DOHH2 (cell line): ENCODE data around the gene UBAC2.

Source experiments
- H3F3A ChIP-seq: fragments of 200-600 bp; sonication (generic), shearing (Covaris generic); 2 replicates; pipeline ENCODE4 v1.6.0; 2016; ENCODE audit warnings: antibody characterized with exemption, mild to moderate bottlenecking; ENCODE audit not compliant: control insufficient read depth, insufficient read depth
- H3K27ac ChIP-seq: fragments of 200-600 bp; sonication (generic); 2 replicates; pipeline ENCODE4 v1.5.1; 2014; ENCODE audit warnings: low read depth, mild to moderate bottlenecking, low read length, moderate library complexity
- H3K27me3 ChIP-seq: fragments of 200-600 bp; sonication (generic); 2 replicates; pipeline ENCODE4 v1.6.1; 2014; ENCODE audit warnings: mild to moderate bottlenecking, low read length, mixed read lengths; ENCODE audit not compliant: control insufficient read depth
- H3K36me3 ChIP-seq: fragments of 200-600 bp; sonication (generic); 2 replicates; pipeline ENCODE4 v1.6.1; 2014; ENCODE audit warnings: mild to moderate bottlenecking, low read length, moderate library complexity, mixed read lengths; ENCODE audit not compliant: control insufficient read depth
- H3K4me1 ChIP-seq: fragments of 200-600 bp; sonication (generic); 2 replicates; pipeline ENCODE4 v1.6.1; 2014; ENCODE audit warnings: mild to moderate bottlenecking, low read length, mixed read lengths; ENCODE audit not compliant: control insufficient read depth
- H3K4me2 ChIP-seq: fragments of 200-600 bp; sonication (generic); 2 replicates; pipeline ENCODE4 v1.6.0; 2014; ENCODE audit warnings: mild to moderate bottlenecking, low read length, moderate library complexity
- H3K4me3 ChIP-seq: fragments of 200-600 bp; sonication (generic); 2 replicates; pipeline ENCODE4 v1.5.1; 2014; ENCODE audit warnings: mild to moderate bottlenecking, low read length, mixed read lengths
- H3K79me2 ChIP-seq: fragments of 200-600 bp; sonication (generic); 2 replicates; pipeline ENCODE4 v1.6.1; 2014; ENCODE audit warnings: mild to moderate bottlenecking, low read length, mixed read lengths; ENCODE audit not compliant: control insufficient read depth
- H3K9me2 ChIP-seq: fragments of 200-600 bp; sonication (generic); replicated peaks from 2 replicates; pipeline ENCODE4 v1.6.1; 2014; ENCODE audit warnings: mild to moderate bottlenecking, low read length, mixed read lengths; ENCODE audit not compliant: control insufficient read depth
- H3K9me3 ChIP-seq: fragments of 200-600 bp; sonication (generic); 2 replicates; pipeline ENCODE4 v1.6.1; 2014; ENCODE audit warnings: antibody characterized with exemption, low read length, mixed read lengths; ENCODE audit not compliant: control insufficient read depth, insufficient read depth
- H4K20me1 ChIP-seq: fragments of 200-600 bp; sonication (generic); 2 replicates; pipeline ENCODE4 v1.6.0; 2014; ENCODE audit warnings: low read depth, mild to moderate bottlenecking, antibody characterized with exemption, low read length, moderate library complexity; ENCODE audit not compliant: control insufficient read depth, insufficient read depth
- EZH2phosphoT487 ChIP-seq: fragments of 200-600 bp; sonication (generic); IDR thresholded peaks from 2 replicates; pipeline ENCODE4 v1.6.1; 2017; ENCODE audit warnings: borderline replicate concordance, mild to moderate bottlenecking, antibody characterized with exemption, low read length, moderate library complexity, mixed read lengths
- TF ChIP-seq, protein P1 (sequence below): fragments of 200-600 bp; sonication (generic); IDR thresholded peaks from one replicate; pipeline ENCODE4 v1.5.1; 2014; ENCODE audit warnings: antibody characterized with exemption, mild to moderate bottlenecking, low read depth, low read length; ENCODE audit not compliant: poor library complexity, severe bottlenecking

Gene UBAC2

DNA sequence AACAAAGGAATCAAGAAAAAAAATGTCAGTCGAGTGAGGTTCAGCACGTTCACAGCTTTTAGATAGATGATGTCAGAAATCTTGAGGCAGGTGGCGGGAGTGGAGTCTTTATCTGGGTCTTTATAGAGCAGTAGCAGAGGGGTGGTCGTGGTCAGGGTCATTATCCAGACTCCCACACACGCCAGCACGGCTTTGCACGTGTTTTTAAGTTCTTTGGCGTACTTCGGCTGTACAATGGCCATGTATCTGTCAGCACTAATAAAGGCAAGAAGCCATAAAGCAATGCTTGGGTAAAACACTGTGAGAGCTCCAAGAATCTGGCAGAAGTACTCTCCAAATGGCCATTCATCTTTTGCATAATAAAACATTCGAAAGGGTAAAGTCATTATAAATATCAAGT, 54.6 kb downstream of the UBAC2 start:
- Histone ChIP-seq H3K4me3 (0 out of 2 replicates have a peak overlapping the region, but pooled peaks have one; percentile 73), H3K9me3 (no peaks in the 10 kb centered on the region), H3K79me2 (peaks cover 30% of the 10 kb centered on the region), H3K36me3 (peaks cover 35% of the 10 kb centered on the region), H3K4me2 (peak overlapping the region; percentile 79; the same call in 1 of the 2 replicates), H3K9me2 (no peaks in the 10 kb centered on the region), H4K20me1 (no peaks in the 10 kb centered on the region), H3F3A (peaks cover 31% of the 10 kb centered on the region), H3K4me1 (peaks cover 48% of the 10 kb centered on the region), H3K27me3 (no peaks in the 10 kb centered on the region), H3K27ac (no peak overlapping the region)
- no peak for TF ChIP-seq EZH2phosphoT487
- TF ChIP-seq, protein P1, sequence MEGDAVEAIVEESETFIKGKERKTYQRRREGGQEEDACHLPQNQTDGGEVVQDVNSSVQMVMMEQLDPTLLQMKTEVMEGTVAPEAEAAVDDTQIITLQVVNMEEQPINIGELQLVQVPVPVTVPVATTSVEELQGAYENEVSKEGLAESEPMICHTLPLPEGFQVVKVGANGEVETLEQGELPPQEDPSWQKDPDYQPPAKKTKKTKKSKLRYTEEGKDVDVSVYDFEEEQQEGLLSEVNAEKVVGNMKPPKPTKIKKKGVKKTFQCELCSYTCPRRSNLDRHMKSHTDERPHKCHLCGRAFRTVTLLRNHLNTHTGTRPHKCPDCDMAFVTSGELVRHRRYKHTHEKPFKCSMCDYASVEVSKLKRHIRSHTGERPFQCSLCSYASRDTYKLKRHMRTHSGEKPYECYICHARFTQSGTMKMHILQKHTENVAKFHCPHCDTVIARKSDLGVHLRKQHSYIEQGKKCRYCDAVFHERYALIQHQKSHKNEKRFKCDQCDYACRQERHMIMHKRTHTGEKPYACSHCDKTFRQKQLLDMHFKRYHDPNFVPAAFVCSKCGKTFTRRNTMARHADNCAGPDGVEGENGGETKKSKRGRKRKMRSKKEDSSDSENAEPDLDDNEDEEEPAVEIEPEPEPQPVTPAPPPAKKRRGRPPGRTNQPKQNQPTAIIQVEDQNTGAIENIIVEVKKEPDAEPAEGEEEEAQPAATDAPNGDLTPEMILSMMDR, result no peak

DNA sequence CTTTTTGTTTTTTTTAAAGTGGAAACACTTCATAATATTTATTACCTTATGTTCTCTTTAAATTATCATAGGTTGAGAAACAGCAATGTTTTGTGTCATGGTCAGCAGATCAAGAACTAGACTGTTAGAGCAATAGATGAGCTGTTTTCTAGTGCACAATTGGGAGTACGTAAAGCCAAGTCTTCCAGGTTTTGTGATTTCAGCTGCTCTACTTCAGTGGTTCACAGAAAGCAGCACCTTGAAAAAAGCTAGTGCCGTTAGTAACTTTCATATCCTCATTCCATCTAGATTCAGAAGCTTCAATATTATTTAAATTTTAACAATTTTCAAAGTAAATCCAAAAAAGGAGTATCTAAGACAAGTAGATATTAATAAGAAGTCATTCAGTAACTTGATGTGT, 55.6 kb downstream of the UBAC2 start:
- Histone ChIP-seq H3K4me2 (peak overlapping the region; percentile 79), H3K27ac (peak overlapping the region; percentile 53), H3K4me3 (peak overlapping the region; percentile 73), H3K36me3 (peaks cover 35% of the 10 kb centered on the region), H3K79me2 (peaks cover 30% of the 10 kb centered on the region), H4K20me1 (no peaks in the 10 kb centered on the region), H3K9me2 (no peaks in the 10 kb centered on the region), H3K4me1 (peaks cover 58% of the 10 kb centered on the region), H3F3A (peaks cover 31% of the 10 kb centered on the region), H3K9me3 (no peaks in the 10 kb centered on the region), H3K27me3 (no peaks in the 10 kb centered on the region)
- TF ChIP-seq, protein P1, result no peak
- TF ChIP-seq EZH2phosphoT487, result no peak

DNA sequence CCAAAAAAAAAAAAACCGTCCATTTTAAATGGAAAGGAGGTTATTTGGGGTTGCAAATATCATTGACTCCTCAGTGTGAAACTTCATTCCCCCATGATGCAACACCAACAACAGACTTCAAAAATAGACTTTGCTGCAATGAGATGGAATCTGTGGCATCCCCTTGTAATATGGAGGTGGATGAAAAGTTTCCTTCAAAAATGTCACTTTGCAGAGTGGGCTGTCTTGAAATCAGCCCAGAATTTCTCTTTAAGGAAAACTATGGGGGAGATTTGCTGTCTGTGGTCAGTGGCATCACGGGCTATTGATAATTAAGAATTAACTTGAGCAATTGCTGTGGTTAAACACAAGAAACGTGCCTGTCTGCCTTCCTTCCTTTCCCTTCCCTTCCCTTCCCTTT, 56.1 kb downstream of the UBAC2 start:
- Histone ChIP-seq H3K9me3 (no peaks in the 10 kb centered on the region), H3K4me1 (peaks cover 62% of the 10 kb centered on the region)
- TF ChIP-seq, protein P1, result no peak
- no peak for TF ChIP-seq EZH2phosphoT487

DNA sequence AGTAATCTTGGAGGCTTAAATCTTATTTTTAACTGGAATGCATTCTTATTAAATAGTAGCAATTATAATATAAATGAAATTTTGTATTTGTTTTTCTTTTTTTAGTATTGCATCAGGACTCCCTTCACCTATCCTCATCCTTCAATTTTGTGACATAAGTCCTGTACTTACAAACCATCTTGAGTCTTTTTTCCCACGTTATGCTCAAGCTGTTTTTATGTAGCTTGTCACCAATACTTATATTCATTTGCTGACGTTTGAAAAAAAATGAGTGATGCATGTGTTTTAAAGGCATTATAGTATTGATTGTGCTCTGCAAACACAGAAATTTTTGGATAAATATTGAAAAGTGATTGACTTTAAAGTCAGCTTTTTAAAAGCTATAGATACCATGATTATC, 56.6 kb downstream of the UBAC2 start:
- Histone ChIP-seq H3K4me1 (peaks cover 67% of the 10 kb centered on the region), H3K27ac (peak overlapping the region; percentile 97), H3K9me3 (no peaks in the 10 kb centered on the region), H3F3A (peaks cover 31% of the 10 kb centered on the region), H4K20me1 (no peaks in the 10 kb centered on the region), H3K4me2 (peak overlapping the region; percentile 79), H3K79me2 (peaks cover 30% of the 10 kb centered on the region), H3K36me3 (peaks cover 34% of the 10 kb centered on the region), H3K9me2 (no peaks in the 10 kb centered on the region), H3K27me3 (no peaks in the 10 kb centered on the region), H3K4me3 (peak overlapping the region; percentile 73)
- TF ChIP-seq EZH2phosphoT487, result no peak
- TF ChIP-seq, protein P1, result no peak

More for the DNA sequence above, 56.1 kb downstream of the UBAC2 start:
- Histone ChIP-seq H3F3A (peaks cover 31% of the 10 kb centered on the region), H3K9me2 (no peaks in the 10 kb centered on the region), H3K27ac (peak overlapping the region; percentile 53), H3K79me2 (peaks cover 30% of the 10 kb centered on the region), H3K27me3 (no peaks in the 10 kb centered on the region), H3K4me3 (peak overlapping the region; percentile 73), H3K36me3 (peaks cover 37% of the 10 kb centered on the region), H3K4me2 (peak overlapping the region; percentile 79), H4K20me1 (no peaks in the 10 kb centered on the region)
